RKO (cell line): ENCODE results near the gene ZHX3.
"Not testable (repeated sequence)": the region's sequence is repeated elsewhere in the genome, so short reads cannot be mapped to it uniquely, and the experiment has no call there.

Experiments used
- DNase-seq: peaks from one replicate; pipeline ENCODE4 v3.0.0-alpha.2; 2016; ENCODE audit warnings: low spot score

ZHX3 gene

GRCh38 chr20:41330941-41331340 lies 13.4 kb upstream of the ZHX3 start:
- DNase-seq: no peak

DNA sequence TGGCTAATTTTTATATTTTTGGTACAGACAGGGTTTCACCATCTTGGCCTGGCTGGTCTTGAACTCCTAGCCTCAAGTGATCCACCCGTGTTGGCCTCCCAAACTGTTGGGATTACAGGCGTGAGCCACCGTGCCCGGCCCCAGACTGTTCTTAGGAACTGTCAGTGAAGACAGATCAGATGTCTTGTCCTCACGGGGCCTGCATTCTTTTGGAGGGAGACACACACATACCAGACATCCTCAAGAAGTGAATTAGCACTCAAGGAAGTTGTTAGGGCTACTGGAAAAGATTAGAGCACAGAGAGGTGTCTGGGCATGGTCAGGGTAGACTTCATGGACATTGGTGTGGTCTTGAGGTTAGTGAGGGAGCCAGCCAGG lies 12.8 kb upstream of the ZHX3 start:
- no peak for DNase-seq

DNA sequence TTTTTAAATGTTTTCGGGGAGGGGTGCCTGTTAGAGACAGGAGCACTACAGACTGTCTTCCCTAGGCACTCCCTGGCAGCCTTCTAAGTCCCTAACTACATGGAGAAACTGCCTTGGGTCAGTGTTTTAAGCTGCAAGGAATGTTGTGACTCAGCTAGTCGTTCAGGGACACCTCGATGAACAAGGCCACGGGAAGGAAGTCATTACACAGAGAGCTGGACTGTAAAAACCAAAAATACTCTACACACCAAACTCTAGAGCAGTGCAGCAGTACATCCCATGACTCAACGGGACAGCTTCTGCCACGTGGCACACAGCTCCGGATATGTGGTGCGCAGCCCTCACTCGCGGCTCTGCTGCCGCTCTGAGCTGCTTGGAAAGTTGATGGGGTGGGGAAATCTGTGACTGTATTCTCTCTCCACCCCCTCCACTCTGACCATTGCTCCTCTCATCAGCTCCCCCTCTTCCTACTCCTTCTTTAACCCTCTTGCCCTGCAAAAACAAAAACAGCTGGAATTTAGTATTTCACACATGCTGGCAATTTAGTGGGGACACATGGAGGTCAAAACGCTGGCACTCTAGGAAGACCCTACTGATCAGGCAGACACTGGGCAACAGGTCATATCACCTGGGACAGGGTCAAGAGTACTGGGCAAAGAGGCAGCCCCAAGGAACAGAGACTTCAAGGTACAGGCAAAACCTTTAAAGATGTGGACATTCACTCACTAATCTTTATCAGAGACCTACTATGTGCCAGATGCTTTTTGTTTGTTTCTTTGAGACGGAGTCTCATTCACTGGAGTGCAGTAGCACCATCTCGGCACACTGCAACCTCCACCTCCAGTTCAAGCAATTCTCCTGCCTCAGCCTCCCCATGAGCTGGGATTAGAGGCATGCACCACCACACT lies 12.2 kb upstream of the ZHX3 start:
- peak; percentile 100 for DNase-seq

DNA sequence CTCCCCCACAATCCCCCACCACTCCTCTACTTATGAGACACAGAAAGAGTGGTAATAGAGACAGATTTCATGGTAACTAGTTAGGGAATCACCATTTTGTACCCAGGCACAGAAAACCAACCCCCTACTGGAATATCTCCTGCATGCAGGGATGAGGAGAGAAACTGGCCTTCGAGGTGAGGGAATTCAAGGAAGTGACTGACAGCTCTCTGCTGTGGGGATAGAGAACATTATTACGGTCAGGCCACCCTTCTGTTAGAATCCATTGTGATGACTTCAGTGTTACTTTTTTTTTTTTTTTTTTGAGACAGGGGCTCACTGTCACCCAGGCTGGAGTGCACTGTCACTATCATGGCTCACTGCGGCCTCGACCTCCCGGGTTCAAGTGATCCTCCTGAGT lies 9.6 kb upstream of the ZHX3 start:
- no peak for DNase-seq

- no peak for DNase-seq
Measured at GRCh38 chr20:41320976-41321375, 3.4 kb upstream of the ZHX3 start.

DNA sequence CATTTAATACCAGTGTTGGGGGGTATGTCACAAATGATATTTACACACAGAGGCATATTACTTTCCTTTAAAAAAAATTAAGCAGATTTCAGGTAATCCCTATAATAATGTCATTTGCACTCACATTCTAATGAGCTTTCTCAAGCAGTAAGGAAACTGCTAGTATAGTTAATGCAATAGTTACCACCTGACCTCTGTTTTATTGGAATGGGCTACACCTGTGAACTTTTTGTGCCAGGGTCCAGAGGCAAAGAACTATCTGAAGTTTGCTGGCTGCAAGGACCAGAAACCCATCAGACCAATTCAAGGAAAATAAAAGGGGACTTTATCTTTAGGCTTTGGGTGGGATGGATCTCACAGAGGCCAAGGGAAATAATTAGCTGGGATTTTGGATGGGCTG lies 2.9 kb upstream of the ZHX3 start:
- no peak for DNase-seq

- no peak for DNase-seq
Measured at GRCh38 chr20:41318271-41318649, 729 bp upstream of the ZHX3 start.

DNA sequence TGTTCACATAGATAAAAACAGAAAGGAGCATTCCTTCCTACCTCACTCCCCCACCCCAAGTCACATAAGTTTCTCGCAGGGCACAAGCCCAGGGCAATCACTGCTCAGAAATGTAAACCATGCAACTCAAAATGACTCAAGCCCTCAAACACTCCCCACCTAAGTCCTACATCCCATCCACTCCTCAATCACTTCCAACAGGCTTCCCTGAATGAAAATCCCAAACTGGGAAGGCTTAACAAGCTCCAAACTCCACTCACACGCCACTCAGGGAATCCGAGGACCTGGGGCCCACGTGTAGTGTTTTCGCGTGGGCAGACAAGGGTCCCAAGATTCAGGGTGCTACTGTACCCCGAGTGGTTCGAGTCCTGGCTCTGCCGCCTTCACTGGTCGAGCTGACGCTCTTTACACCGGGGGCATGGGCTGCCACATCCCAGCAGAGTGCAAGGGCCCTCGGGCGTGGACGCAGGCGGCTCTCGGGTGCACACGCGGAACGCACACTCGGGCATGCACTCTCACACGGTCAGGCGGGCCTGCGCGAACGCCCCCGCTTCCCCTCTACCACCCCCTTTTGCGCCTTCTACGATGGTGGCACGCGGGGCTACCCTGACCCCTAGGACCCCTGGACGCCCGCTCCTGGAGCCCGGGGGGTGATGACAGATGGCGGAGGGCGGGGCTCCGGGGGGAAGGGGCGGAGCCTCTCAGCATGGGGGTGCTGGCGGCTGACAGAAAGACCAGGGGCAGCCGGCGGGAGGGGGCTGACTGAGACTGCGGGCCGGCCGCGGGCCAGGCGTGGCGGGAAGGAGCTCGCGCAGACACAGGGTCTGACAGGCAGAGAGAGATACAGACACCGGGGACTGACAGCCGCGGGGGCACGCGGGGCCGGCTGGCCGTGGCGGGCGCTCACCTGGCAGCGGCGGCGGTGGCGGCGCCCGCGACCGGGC lies 657 bp downstream of the ZHX3 start:
- DNase-seq: peak; percentile 89

DNA sequence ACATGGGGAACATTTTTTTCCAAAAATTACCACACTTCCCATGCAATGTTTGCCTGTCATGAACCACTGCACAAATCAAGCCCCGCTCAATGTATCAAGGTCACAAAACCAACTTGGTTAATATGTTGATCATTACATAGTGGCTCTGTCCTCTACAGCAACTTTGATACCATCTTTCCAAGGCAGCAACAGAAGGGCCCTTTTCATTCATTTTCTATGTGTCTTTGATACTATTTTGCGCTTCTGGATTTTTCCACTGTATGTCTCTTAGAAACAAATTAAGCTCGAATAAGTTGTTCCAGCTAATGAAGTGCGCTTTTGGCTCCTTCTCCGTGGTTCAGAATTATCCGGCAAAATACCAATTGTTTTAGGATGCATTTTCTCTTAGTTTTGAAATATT lies 1.5 kb downstream of the ZHX3 start:
- no peak for DNase-seq

DNA sequence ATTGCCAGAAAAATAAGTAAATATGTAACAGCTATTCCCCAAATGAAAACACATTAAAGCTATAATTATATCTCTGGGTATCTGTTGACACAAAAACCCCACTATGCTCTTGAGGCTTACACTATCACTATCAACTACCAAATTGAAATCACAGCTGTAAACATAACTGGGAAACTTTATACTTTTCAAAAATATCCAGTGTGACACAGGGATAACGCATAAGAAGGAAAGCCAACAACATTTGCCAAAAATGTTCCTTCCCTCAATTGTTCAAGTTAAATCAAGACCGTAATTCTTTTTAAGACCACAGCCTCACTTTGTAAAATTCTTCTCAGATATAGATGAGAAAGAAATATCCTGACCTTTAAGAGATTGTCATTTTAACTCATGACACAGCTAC lies 3.1 kb downstream of the ZHX3 start:
- DNase-seq: no peak

DNA sequence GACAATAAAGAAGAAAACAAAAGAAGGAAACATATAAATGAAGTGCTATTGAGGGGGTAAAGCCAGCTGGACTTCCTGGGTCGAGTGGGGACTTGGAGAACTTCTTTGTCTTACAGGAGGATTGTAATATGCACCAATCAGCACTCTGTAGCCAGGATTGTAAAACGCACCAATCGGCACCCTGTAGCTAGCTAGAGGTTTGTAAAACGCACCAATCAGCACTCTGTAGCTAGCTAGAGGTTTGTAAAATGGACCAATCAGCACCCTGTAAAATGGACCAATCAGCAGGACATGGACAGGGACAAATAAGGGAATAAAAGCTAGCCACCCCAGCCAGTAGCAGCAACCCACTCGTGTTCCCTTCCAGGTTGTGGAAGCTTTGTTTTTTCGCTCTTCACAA lies 5.5 kb downstream of the ZHX3 start:
- not testable (repeated sequence) for DNase-seq

DNA sequence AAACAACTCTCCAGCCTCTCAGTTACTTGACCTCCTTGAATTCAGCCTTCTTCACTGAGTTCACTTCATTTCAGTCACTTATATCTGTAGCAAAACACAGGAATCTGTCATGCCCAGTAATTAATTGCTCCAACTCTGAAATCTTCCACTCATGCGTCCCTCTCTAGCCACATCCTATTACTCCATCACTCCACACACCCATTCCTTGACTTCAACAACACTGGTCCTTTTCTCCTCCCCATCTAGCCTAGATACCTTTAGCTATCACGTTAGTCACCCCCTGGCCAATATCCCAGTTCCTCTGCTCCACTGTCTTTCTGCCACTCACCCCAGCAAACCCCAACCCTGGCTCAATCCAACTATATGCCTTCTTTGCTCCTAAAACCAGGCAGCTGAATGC lies 7.7 kb downstream of the ZHX3 start:
- DNase-seq: no peak

GRCh38 chr20:41308726-41309413 lies 8.7 kb downstream of the ZHX3 start:
- no peak for DNase-seq

DNA sequence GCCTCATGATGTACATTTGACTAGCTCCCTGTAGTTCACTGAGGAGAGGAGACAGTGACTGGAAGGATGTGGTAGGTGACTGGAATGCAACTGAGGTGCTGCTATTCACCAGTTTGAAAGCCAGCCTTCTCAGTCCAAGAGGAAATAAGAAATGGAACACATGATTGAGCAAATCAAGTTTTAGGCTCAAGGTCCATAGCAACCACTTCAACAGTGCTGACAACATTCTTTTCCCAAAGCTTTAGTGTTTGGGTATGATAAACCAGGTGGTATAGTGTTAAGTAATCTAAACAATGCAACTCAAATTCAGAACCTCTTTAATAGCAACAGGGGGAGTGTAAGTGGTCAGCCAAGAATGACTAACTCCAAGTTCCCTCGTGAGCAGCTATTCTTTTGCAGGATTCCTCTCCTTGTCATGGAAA lies 9.2 kb downstream of the ZHX3 start:
- DNase-seq: no peak

DNA sequence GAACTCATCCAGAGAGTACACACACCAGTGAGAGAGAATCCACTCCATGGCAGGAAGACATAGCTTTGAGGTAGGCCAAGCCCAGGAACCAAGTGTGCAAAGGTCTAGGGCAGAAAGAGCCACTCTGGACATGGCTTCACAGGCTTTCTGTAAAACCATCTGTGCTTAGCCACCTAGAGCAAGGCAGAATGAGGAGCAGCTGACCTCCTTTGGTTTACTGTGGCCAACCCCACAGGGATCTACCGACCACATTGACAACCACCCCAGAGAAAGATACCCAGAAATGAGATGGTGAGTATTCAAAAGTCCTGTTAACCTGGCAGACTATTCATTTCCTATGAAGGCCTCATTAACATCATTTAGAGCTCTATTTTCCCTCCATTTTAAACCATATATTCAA lies 10.5 kb downstream of the ZHX3 start:
- no peak for DNase-seq

GRCh38 chr20:41306061-41306727 lies 11.3 kb downstream of the ZHX3 start:
- no peak for DNase-seq

DNA sequence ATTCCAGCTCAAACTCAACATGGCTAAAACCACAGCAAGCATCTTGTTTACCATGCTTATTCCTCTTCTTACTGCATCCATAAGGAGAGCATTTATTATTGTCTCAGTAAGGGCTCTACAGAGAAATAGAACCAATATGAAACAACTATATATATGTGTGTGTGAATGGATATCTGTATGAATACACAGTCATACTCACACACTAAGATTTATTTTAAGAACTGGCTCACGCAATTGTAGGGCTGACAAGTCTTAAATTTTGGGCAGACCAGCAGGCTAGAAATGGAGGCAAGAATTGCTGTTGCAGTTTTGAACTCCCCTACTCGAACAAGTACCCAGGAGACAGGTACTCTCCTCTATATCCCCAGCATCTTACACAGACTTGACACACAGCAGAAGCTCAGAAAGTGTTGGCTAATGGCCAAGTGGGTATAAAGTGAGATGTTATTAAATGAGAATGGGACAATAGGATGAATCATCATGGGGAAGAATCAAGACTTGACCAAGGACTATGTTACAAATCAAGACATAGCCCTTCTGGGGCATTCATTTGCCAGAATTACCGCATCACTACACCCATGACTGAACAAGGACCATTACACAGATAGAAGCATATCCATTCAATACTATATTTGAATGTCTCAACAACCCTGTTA lies 13.0 kb downstream of the ZHX3 start:
- no peak for DNase-seq

DNA sequence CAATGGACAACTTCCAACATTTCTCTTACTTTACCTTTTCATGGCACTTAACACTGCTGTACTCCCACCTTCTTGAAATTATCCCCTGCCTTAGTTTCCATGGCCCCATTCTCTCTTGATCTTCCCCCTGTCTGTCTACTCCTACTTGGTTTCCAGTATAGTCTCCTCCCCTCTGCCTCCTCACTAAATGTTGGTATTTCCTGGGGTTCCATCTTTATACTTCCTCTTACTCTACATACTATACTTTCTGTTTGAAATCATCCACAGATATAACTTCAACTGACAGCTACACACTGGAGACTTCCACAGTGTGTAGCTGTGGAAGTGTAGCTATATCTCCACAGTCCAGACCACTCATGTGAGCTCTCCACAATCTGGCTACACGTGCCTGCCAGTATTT lies 13.5 kb downstream of the ZHX3 start:
- no peak for DNase-seq

- no peak for DNase-seq
Measured at GRCh38 chr20:41300886-41301285, 16.6 kb downstream of the ZHX3 start.

- DNase-seq: no peak
Measured at GRCh38 chr20:41300383-41300782, 17.1 kb downstream of the ZHX3 start.

DNA sequence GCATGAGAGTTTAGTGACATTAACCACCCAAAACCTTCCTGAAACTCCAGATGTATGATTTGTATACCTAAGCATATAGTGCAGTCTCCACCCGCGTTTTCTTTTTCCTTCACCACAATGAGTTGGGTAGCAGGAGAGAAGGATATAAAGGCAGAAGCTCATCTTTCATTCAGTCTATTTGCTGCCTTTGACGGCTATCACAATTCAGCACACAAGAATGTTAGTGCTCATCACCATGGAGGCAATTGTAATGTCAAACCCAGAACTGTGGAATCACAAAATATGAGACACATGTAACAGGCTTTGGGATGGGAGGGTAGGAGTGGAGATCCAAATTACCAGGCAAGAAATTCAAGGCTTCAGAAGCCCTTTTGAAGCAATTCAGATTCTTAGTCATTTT lies 17.6 kb downstream of the ZHX3 start:
- no peak for DNase-seq
